H9 (cell line): ENCODE results near the gene DDX1. TPM values are rescaled to one million over a fixed set of nuclear protein-coding genes. Genes with fewer than 3 reads are reported as not detected.

Source experiments
- DNase-seq: peaks from one replicate; pipeline ENCODE4 v3.0.0-alpha.2; 2017
- H2AFZ ChIP-seq: one replicate; pipeline ENCODE4 v1.6.1; 2013; ENCODE audit warnings: mild to moderate bottlenecking, low read length, control low read depth, moderate library complexity
- H2AK5ac ChIP-seq: 2 replicates; pipeline ENCODE4 v1.6.1; 2013; ENCODE audit warnings: low read length, control low read depth, mixed read lengths; ENCODE audit not compliant: insufficient read length
- H2BK120ac ChIP-seq: one replicate; pipeline ENCODE4 v1.6.1; 2013; ENCODE audit warnings: low read depth, mild to moderate bottlenecking, low read length, control low read depth, inconsistent platforms; ENCODE audit not compliant: poor library complexity, severe bottlenecking
- H2BK12ac ChIP-seq: 2 replicates; pipeline ENCODE4 v1.6.1; 2013; ENCODE audit warnings: low read length, control low read depth, mixed read lengths, low read depth; ENCODE audit not compliant: insufficient read length
- H2BK15ac ChIP-seq: 2 replicates; pipeline ENCODE4 v1.6.1; 2013; ENCODE audit warnings: low read depth, low read length, control low read depth
- H2BK20ac ChIP-seq: one replicate; pipeline ENCODE4 v1.6.1; 2013; ENCODE audit warnings: low read depth, mild to moderate bottlenecking, low read length, control low read depth, inconsistent platforms; ENCODE audit not compliant: poor library complexity, severe bottlenecking
- H2BK5ac ChIP-seq: 2 replicates; pipeline ENCODE4 v1.6.1; 2013; ENCODE audit warnings: low read length, control low read depth, mixed read lengths; ENCODE audit not compliant: insufficient read length
- H3K14ac ChIP-seq: 2 replicates; pipeline ENCODE4 v1.6.1; 2013; ENCODE audit warnings: low read length, control low read depth; ENCODE audit not compliant: insufficient read depth
- H3K18ac ChIP-seq: 2 replicates; pipeline ENCODE4 v1.6.1; 2013; ENCODE audit warnings: low read depth, mild to moderate bottlenecking, mixed read lengths, low read length, control low read depth; ENCODE audit not compliant: insufficient read length
- H3K23ac ChIP-seq: 2 replicates; pipeline ENCODE4 v1.6.1; 2013; ENCODE audit warnings: low read length, control low read depth, mixed read lengths, low read depth; ENCODE audit not compliant: insufficient read length
- H3K23me2 ChIP-seq: 2 replicates; pipeline ENCODE4 v1.6.1; 2013; ENCODE audit warnings: low read depth, mild to moderate bottlenecking, mixed read lengths, low read length, control low read depth; ENCODE audit not compliant: insufficient read length, poor library complexity, severe bottlenecking
- H3K27ac ChIP-seq: 2 replicates; pipeline ENCODE4 v1.5.1; 2013; ENCODE audit warnings: low read length, control low read depth, mixed read lengths, low read depth; ENCODE audit not compliant: insufficient read length
- H3K27me3 ChIP-seq: 2 replicates; pipeline ENCODE4 v1.6.1; 2013; ENCODE audit warnings: low read length, control low read depth, inconsistent platforms; ENCODE audit not compliant: insufficient read depth
- H3K4ac ChIP-seq: 2 replicates; pipeline ENCODE4 v1.6.1; 2013; ENCODE audit warnings: low read depth, mild to moderate bottlenecking, control low read depth, inconsistent platforms, low read length, moderate library complexity
- H3K4me1 ChIP-seq: 2 replicates; pipeline ENCODE4 v1.6.1; 2013; ENCODE audit warnings: low read length, control low read depth, inconsistent platforms; ENCODE audit not compliant: insufficient read depth
- H3K4me2 ChIP-seq: 2 replicates; pipeline ENCODE4 v1.6.1; 2013; ENCODE audit warnings: low read length, control low read depth, mixed read lengths; ENCODE audit not compliant: insufficient read length, insufficient read depth
- H3K56ac ChIP-seq: 2 replicates; pipeline ENCODE4 v1.6.1; 2013; ENCODE audit warnings: low read depth, mild to moderate bottlenecking, mixed read lengths, low read length, control low read depth; ENCODE audit not compliant: insufficient read length
- H3K79me1 ChIP-seq: 2 replicates; pipeline ENCODE4 v1.6.1; 2013; ENCODE audit warnings: low read depth, mild to moderate bottlenecking, moderate library complexity, low read length, control low read depth, inconsistent platforms; ENCODE audit not compliant: insufficient read depth, poor library complexity, severe bottlenecking
- H3K79me2 ChIP-seq: 2 replicates; pipeline ENCODE4 v1.6.1; 2013; ENCODE audit warnings: low read length, control low read depth, inconsistent platforms; ENCODE audit not compliant: insufficient read depth
- H3K9ac ChIP-seq: 2 replicates; pipeline ENCODE4 v1.6.1; 2013; ENCODE audit warnings: low read length, control low read depth, mixed read lengths; ENCODE audit not compliant: insufficient read length; ENCODE audit errors: extremely low read depth
- H3K9me3 ChIP-seq: one replicate; pipeline ENCODE4 v1.6.1; 2013; ENCODE audit warnings: low read depth, low read length, inconsistent platforms; ENCODE audit not compliant: control insufficient read depth
- H3T11ph ChIP-seq: one replicate; pipeline ENCODE4 v1.6.1; 2013; ENCODE audit warnings: mild to moderate bottlenecking, low read length, control low read depth, inconsistent platforms
- H4K20me1 ChIP-seq: one replicate; pipeline ENCODE4 v1.6.1; 2013; ENCODE audit not compliant: control insufficient read depth, insufficient read length, insufficient read depth
- H4K5ac ChIP-seq: 2 replicates; pipeline ENCODE4 v1.6.1; 2013; ENCODE audit warnings: low read depth, mild to moderate bottlenecking, mixed read lengths, low read length, control low read depth; ENCODE audit not compliant: insufficient read length
- H4K8ac ChIP-seq: replicated peaks from 2 replicates; pipeline ENCODE4 v1.6.1; 2013; ENCODE audit warnings: low read length, control low read depth, mixed read lengths, low read depth; ENCODE audit not compliant: insufficient read length
- H4K91ac ChIP-seq: 2 replicates; pipeline ENCODE4 v1.6.1; 2013; ENCODE audit warnings: low read depth, mild to moderate bottlenecking, moderate library complexity, mixed read lengths, low read length, control low read depth; ENCODE audit not compliant: insufficient read length
- H3K27ac Mint-ChIP-seq, 3 experiments: 2 replicates in 2 of 3; 3 replicates in 1 of 3; pipeline ENCODE4 v1.8.0; 2020 to 2021; ENCODE audit warnings: mixed read lengths in 3 of 3, mild to moderate bottlenecking in 1 of 3, moderate library complexity in 1 of 3
- H3K27me3 Mint-ChIP-seq: 2 replicates; pipeline ENCODE4 v1.8.0; 2021; ENCODE audit warnings: low read depth, mild to moderate bottlenecking, moderate library complexity, mixed read lengths
- H3K36me3 Mint-ChIP-seq, 3 experiments: 2 replicates in 2 of 3; 3 replicates in 1 of 3; pipeline ENCODE4 v1.8.0; 2020 to 2021; ENCODE audit warnings: low read depth in 3 of 3, mixed read lengths in 3 of 3; ENCODE audit not compliant: insufficient read depth in 1 of 3
- H3K4me1 Mint-ChIP-seq, 2 experiments: 2 replicates each; pipeline ENCODE4 v1.8.0; 2020; ENCODE audit warnings: mixed read lengths in 2 of 2
- H3K4me3 Mint-ChIP-seq, 2 experiments: 2 replicates in 1 of 2; 3 replicates in 1 of 2; pipeline ENCODE4 v1.8.0; 2020 to 2021; ENCODE audit warnings: mild to moderate bottlenecking in 2 of 2, mixed read lengths in 2 of 2, moderate library complexity in 1 of 2
- H3K9me3 Mint-ChIP-seq, 2 experiments: 2 replicates in 1 of 2; 3 replicates in 1 of 2; pipeline ENCODE4 v1.8.0; 2020; ENCODE audit warnings: mild to moderate bottlenecking in 2 of 2, mixed read lengths in 2 of 2, moderate library complexity in 1 of 2
- WGBS: extraction: QIAGEN DNeasy Blood & Tissue Kit; methylation state at CpG from one replicate; pipeline ENCODE4 v1.1.7; 2013; ENCODE audit warnings: missing lambda C conversion rate, low lambda C conversion rate, mixed read lengths; ENCODE audit not compliant: insufficient read length; ENCODE audit errors: extremely low coverage; 5-methylcytosine and 5-hydroxymethylcytosine counted together
- total RNA-seq: library from RNA; stranded (reverse); gene quantifications from 2 replicates; pipeline ENCODE4 v1.2.1, GENCODE V29; 2021
- TF ChIP-seq, protein P1 (sequence below): fragments of 200-600 bp; sonication (generic); conservative IDR thresholded peaks from 3 replicates; pipeline ENCODE4 v1.8.0; 2021; ENCODE audit warnings: antibody characterized with exemption, mild to moderate bottlenecking

Gene DDX1
- total RNA-seq, 1 experiment from 2014 or later = 120 TPM

DNA sequence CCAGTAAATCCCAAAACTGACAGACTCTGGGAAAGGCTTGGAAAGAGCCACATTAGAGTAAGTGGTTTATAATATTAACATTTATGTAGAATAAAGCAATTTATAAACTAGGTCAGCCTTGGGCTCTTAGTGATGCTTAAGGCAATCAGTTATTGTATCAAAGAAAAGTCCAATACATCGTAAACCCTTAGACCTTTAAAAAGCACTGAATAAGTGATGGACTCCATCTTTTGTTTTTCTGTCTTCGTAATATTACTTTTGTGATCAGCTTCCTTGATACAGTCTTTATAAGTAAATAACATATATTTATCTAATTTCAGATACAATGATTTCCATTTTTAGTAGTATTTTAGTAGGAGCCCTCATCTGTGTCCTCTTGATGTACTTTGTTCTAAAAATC lies 28.7 kb downstream of the DDX1 start:
- no peak overlapping the region for H3T11ph ChIP-seq
- Mint-ChIP-seq H3K27ac (no peak overlapping the region), H3K4me1 (no peaks in the 10 kb centered on the region), H3K9me3 (no peaks in the 10 kb centered on the region), H3K4me3 (no peak overlapping the region), H3K36me3 (peaks cover 24 to 74% (median 53%) of the 10 kb centered on the region in 3 experiments; a peak in 6 of 7 replicates), H3K27me3 (no peaks in the 10 kb centered on the region)
- H2BK20ac ChIP-seq = no peak overlapping the region
- H3K4me1 ChIP-seq = no peaks in the 10 kb centered on the region
- H3K56ac ChIP-seq = no peak overlapping the region
- WGBS = no CpG with 5 or more reads among the region's 2 CpGs
- no peak overlapping the region for H3K18ac ChIP-seq
- H3K14ac ChIP-seq = no peak overlapping the region
- no peak overlapping the region for H2BK12ac ChIP-seq
- DNase-seq = no peak
- no peaks in the 10 kb centered on the region for H3K27me3 ChIP-seq
- H4K8ac ChIP-seq = no peak overlapping the region
- no peak overlapping the region for H4K91ac ChIP-seq
- H3K79me2 ChIP-seq = no peaks in the 10 kb centered on the region
- no peaks in the 10 kb centered on the region for H3K9me3 ChIP-seq
- no peak overlapping the region for H2BK5ac ChIP-seq
- no peak overlapping the region for H3K9ac ChIP-seq
- no peak overlapping the region for H2AFZ ChIP-seq
- no peaks in the 10 kb centered on the region for H4K20me1 ChIP-seq
- H3K23me2 ChIP-seq = no peaks in the 10 kb centered on the region
- H3K4me2 ChIP-seq = no peak overlapping the region
- no peak overlapping the region for H2BK120ac ChIP-seq
- no peak overlapping the region for H2AK5ac ChIP-seq
- H3K4ac ChIP-seq = no peak overlapping the region
- H2BK15ac ChIP-seq = no peak overlapping the region
- no peak overlapping the region for H3K27ac ChIP-seq
- TF ChIP-seq, protein P1, sequence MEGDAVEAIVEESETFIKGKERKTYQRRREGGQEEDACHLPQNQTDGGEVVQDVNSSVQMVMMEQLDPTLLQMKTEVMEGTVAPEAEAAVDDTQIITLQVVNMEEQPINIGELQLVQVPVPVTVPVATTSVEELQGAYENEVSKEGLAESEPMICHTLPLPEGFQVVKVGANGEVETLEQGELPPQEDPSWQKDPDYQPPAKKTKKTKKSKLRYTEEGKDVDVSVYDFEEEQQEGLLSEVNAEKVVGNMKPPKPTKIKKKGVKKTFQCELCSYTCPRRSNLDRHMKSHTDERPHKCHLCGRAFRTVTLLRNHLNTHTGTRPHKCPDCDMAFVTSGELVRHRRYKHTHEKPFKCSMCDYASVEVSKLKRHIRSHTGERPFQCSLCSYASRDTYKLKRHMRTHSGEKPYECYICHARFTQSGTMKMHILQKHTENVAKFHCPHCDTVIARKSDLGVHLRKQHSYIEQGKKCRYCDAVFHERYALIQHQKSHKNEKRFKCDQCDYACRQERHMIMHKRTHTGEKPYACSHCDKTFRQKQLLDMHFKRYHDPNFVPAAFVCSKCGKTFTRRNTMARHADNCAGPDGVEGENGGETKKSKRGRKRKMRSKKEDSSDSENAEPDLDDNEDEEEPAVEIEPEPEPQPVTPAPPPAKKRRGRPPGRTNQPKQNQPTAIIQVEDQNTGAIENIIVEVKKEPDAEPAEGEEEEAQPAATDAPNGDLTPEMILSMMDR = no peak
- H3K79me1 ChIP-seq = no peaks in the 10 kb centered on the region
- H4K5ac ChIP-seq = no peak overlapping the region
- H3K23ac ChIP-seq = no peak overlapping the region
